ENCODE results near the gene OR6S1.
"Not testable (repeated sequence)": the region's sequence is repeated elsewhere in the genome, so short reads cannot be mapped to it uniquely, and the experiment has no call there.

The OR6S1 gene

GRCh38 chr14:20608383-20609110 is 32.9 kb downstream of the OR6S1 start:
- DNase-seq, result no peak

DNA sequence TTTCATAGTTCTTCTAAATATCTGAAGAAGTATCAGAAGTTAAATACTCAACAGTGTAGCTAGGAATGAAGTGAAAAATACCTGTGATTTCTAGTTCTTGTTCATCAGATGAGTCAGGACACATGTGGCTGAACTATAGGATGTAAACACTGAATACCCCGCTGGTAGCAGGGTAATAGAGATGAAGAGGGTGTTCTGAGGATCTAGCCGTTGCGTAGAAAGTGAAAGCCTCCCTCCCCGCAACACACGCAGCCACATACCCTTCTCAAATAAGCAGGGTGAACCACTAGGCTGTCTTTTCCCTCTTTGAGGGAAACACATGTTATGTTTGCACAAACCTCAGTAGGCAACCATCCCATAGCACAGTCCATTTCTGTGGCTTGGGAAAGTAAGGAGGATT is 33.9 kb downstream of the OR6S1 start:
- no peak for DNase-seq

DNA sequence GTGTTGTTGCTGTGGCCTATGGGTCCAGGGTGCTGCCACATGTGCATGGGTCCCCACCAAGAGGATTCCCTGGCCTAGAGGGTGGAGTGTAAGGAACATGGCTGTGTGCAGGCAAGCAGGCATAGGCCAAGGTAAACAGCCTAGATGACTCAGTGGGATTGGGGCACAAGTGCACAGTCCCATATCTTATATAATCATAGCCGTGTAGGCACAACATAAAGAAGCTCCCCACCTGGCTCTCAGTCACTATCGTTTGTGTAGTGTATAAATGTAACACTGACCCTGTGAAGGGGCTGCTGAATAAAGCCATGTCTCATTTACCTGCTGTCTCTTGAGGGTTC is 34.6 kb downstream of the OR6S1 start:
- DNase-seq, result no peak

- no peak for DNase-seq
Observed at GRCh38 chr14:20606190-20606901, 35.1 kb downstream of the OR6S1 start.

- no peak for DNase-seq
Observed at GRCh38 chr14:20603813-20604690, 37.4 kb downstream of the OR6S1 start.

DNA sequence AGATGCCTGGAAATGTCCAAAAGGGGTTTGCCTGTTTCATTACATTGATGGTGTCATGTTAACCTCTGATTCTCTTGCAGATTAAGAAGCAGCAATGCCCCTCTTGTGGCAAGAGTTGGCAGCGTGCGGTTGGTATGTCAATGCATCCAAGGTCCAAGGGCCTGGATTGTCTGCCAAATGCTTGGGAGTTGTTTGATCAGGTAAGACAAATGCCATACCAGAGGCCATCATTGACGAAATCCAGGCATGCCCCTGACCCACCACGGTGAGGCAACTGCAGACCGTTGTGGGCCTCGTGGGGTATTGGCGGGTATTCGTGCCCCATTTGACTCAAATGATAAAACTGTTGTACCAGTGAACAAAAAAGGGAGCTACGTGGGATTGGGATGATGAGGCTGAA is 38.9 kb downstream of the OR6S1 start:
- no peak for DNase-seq

GRCh38 chr14:20601522-20601921 is 40.0 kb downstream of the OR6S1 start:
- no peak for DNase-seq

- DNase-seq, result no peak
Observed at GRCh38 chr14:20597108-20597507, 44.4 kb downstream of the OR6S1 start.

DNA sequence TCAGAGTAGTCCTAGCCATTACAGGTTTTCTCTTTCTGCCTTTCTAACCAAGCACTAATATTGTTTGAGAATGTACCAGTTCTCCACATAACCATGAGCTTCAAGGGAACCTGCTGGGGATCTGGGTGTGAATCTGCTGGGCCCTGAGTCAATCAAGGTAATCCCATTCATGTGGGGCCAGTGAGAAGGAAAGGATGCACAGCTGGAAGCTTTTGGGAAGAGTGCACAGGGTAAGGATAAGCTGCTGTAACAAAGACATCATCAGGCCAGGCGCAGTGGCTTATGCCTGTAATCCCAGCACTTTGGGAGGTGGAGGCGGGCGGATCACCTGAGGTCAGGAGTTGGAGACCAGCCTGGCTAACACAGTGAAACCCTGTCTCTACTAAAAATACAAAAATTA is 45.8 kb downstream of the OR6S1 start:
- not testable (repeated sequence) for DNase-seq

GRCh38 chr14:20592574-20592973 is 48.9 kb downstream of the OR6S1 start:
- no peak for DNase-seq

DNA sequence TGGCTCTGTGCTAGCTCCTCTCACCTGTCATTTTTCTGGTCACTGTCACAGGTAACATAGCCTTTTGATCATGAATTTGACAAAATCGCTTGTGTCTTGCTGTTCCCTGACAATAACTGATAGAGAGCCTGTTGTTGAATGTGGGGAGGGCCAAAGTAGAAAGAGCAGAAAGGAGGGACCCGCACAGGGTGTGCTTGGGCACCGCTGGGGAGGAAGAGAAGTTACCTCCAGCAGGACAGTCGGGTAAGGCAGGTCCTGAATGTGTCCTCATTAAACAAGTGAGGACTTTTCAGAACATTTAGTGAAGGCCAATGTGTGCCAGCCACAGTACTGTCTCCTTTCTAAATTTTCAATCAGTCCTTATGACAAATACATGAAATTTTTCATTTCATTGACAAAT is 50.3 kb downstream of the OR6S1 start, which contains the start of gene RNASE12:
Gene RNASE12, minus strand, starts transcription at position 142 of the 400 bp plus-strand sequence. CDS start 653 bp downstream, outside the sequence.
- no peak for DNase-seq
